Karpas-422 (cell line): ENCODE results near the gene SCN1B. TPM values are rescaled to one million over a fixed set of nuclear protein-coding genes. Genes with fewer than 3 reads are reported as not detected.

Experiments used
- DNase-seq: peaks from one replicate; pipeline ENCODE4 v3.0.0-alpha.2; 2015
- H2AFZ ChIP-seq: fragments of 200-600 bp; sonication (generic); 2 replicates; pipeline ENCODE4 v1.6.1; 2014; ENCODE audit warnings: antibody characterized with exemption, low read length, mixed read lengths
- H3K27ac ChIP-seq: fragments of 200-600 bp; sonication (generic); 2 replicates; pipeline ENCODE4 v1.5.1; 2014; ENCODE audit warnings: mild to moderate bottlenecking, low read length, moderate library complexity
- H3K27me3 ChIP-seq: fragments of 200-600 bp; sonication (generic); 2 replicates; pipeline ENCODE4 v1.6.1; 2014; ENCODE audit warnings: low read length, mixed read lengths
- H3K36me3 ChIP-seq: fragments of 200-600 bp; sonication (generic); 2 replicates; pipeline ENCODE4 v1.6.1; 2014; ENCODE audit warnings: low read length, mixed read lengths; ENCODE audit not compliant: insufficient read depth
- H3K4me1 ChIP-seq: fragments of 200-600 bp; sonication (generic); 2 replicates; pipeline ENCODE4 v1.6.1; 2014; ENCODE audit warnings: mild to moderate bottlenecking, low read length, mixed read lengths
- H3K4me2 ChIP-seq: fragments of 200-600 bp; sonication (generic); 2 replicates; pipeline ENCODE4 v1.6.1; 2014; ENCODE audit warnings: low read length, low read depth, mild to moderate bottlenecking; ENCODE audit not compliant: poor library complexity, severe bottlenecking
- H3K4me3 ChIP-seq: fragments of 200-600 bp; sonication (generic); 2 replicates; pipeline ENCODE4 v1.5.1; 2014; ENCODE audit warnings: mild to moderate bottlenecking, antibody characterized with exemption, low read length, mixed read lengths
- H3K79me2 ChIP-seq: fragments of 200-600 bp; sonication (generic); 2 replicates; pipeline ENCODE4 v1.6.1; 2014; ENCODE audit warnings: mild to moderate bottlenecking, low read length, mixed read lengths
- H3K9ac ChIP-seq: fragments of 200-600 bp; sonication (generic); 2 replicates; pipeline ENCODE4 v1.6.0; 2014; ENCODE audit warnings: low read length
- H3K9me2 ChIP-seq: fragments of 200-600 bp; sonication (generic), shearing (Covaris generic); replicated peaks from 2 replicates; pipeline ENCODE4 v1.6.0; 2014; ENCODE audit warnings: mild to moderate bottlenecking, low read length, moderate library complexity; ENCODE audit not compliant: insufficient read depth
- H3K9me3 ChIP-seq: fragments of 300-700, 200-600 bp; sonication (generic); 2 replicates; pipeline ENCODE4 v1.6.1; 2014; ENCODE audit warnings: low read length, mixed read lengths
- H4K20me1 ChIP-seq: fragments of 200-600 bp; sonication (generic); 2 replicates; pipeline ENCODE4 v1.6.1; 2014; ENCODE audit warnings: mild to moderate bottlenecking, antibody characterized with exemption, low read length, low read depth; ENCODE audit not compliant: insufficient read depth
- total RNA-seq: library from RNA; depleted of rRNA; stranded (reverse); fragments of >200 nt; shearing (Covaris generic); gene quantifications from 2 replicates; pipeline ENCODE4 v1.2.3, GENCODE V29; 2014; ENCODE audit warnings: low replicate concordance

SCN1B gene
- total RNA-seq, 1 experiment from 2014 or later: 0.52 TPM

DNA sequence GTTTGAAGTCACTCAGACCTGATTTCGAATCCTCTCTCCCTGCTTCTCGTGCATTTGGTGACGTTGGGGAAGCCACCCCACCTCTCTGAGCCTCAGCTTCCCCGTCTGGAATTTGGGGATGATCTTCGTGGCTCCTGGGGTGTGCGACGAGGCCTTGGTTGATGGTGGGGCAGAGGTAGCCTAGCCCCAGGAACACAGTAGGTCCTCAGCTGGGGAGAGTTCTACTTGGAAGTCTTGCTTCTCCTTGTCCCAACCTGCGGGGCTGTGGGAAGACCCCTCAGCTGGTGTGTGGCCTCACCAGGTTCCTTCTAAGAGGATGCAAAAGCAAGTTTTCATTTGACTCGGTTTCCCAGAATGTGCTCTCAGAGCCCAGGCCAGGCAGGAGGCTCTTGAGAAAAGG lies 24.4 kb downstream of the SCN1B start:
- no peak overlapping the region for H3K9ac ChIP-seq
- H3K27ac ChIP-seq: no peak overlapping the region
- no peaks in the 10 kb centered on the region for H3K9me3 ChIP-seq
- H3K79me2 ChIP-seq: no peaks in the 10 kb centered on the region
- H3K27me3 ChIP-seq: no peaks in the 10 kb centered on the region
- no peak overlapping the region for H3K4me2 ChIP-seq
- DNase-seq: no peak
- H3K36me3 ChIP-seq: no peaks in the 10 kb centered on the region
- H4K20me1 ChIP-seq: no peaks in the 10 kb centered on the region
- no peak overlapping the region for H3K4me3 ChIP-seq
- H3K9me2 ChIP-seq: no peaks in the 10 kb centered on the region
- H2AFZ ChIP-seq: no peak overlapping the region
- no peaks in the 10 kb centered on the region for H3K4me1 ChIP-seq

DNA sequence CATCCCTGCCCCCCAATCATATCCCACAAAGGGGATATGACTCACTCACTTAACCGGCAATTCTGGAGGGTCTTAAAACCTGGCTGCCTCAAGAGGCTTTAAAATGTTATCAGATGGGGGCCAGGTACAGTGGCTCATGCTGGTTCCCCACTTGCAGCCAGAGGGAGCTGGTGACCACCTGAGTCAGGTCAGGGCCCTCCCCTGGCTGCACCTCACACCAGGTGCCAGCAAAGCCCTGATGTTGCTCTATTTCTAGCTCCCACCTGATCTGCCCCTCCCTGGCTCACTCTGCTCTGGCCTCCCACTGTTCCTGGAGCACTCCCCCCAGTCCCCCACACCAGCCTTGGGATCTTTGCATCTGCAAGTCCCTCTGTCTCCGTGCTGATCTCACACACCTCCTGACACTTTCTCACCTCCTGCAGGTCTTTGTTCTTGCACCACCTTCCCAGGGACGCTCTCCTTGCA lies 25.5 kb downstream of the SCN1B start:
- H3K9me2 ChIP-seq: no peaks in the 10 kb centered on the region
- H3K4me2 ChIP-seq: no peak overlapping the region
- H4K20me1 ChIP-seq: no peaks in the 10 kb centered on the region
- H3K27ac ChIP-seq: no peak overlapping the region
- H3K36me3 ChIP-seq: no peaks in the 10 kb centered on the region
- H3K79me2 ChIP-seq: no peaks in the 10 kb centered on the region
- no peak overlapping the region for H3K4me3 ChIP-seq
- no peaks in the 10 kb centered on the region for H3K9me3 ChIP-seq
- H2AFZ ChIP-seq: no peak overlapping the region
- DNase-seq: peak; percentile 67
- H3K9ac ChIP-seq: no peak overlapping the region
- no peaks in the 10 kb centered on the region for H3K4me1 ChIP-seq
- H3K27me3 ChIP-seq: no peaks in the 10 kb centered on the region

- no peak overlapping the region for H3K4me2 ChIP-seq
These were observed 26.3 kb downstream of the SCN1B start for GRCh38 chr19:35056513-35057063.

DNA sequence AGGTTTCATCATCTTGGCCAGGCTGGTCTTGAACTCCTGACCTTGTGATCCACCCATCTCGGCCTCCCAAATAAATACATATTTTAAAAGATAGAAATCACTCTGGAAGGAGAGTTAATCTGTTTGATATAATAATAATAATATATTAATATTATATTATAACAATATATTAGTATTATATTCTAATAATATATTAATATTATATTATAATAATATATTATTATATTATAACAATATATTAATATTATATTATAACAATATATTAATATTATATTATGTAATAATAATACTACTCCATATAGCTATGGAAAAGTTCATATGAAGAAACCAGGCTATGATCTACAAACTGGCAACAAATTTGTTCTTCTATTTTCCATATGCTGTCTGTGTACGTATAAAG lies 28.1 kb downstream of the SCN1B start:
- Histone ChIP-seq H3K36me3 (no peaks in the 10 kb centered on the region), H3K79me2 (no peaks in the 10 kb centered on the region), H3K27me3 (no peaks in the 10 kb centered on the region), H3K9ac (no peak overlapping the region), H3K9me2 (no peaks in the 10 kb centered on the region), H3K4me2 (no peak overlapping the region), H4K20me1 (no peaks in the 10 kb centered on the region), H2AFZ (no peak overlapping the region), H3K9me3 (no peaks in the 10 kb centered on the region), H3K27ac (no peak overlapping the region), H3K4me1 (no peaks in the 10 kb centered on the region), H3K4me3 (no peak overlapping the region)
- no peak for DNase-seq

More at GRCh38 chr19:35056513-35057063, 26.3 kb downstream of the SCN1B start:
- no peaks in the 10 kb centered on the region for H3K79me2 ChIP-seq
- no peaks in the 10 kb centered on the region for H3K9me3 ChIP-seq
- H3K4me1 ChIP-seq: no peaks in the 10 kb centered on the region
- H3K27ac ChIP-seq: no peak overlapping the region
- H3K9ac ChIP-seq: no peak overlapping the region
- no peak for DNase-seq
- H2AFZ ChIP-seq: no peak overlapping the region
- no peak overlapping the region for H3K4me3 ChIP-seq
- H3K27me3 ChIP-seq: no peaks in the 10 kb centered on the region
- no peaks in the 10 kb centered on the region for H4K20me1 ChIP-seq
- no peaks in the 10 kb centered on the region for H3K9me2 ChIP-seq
- H3K36me3 ChIP-seq: no peaks in the 10 kb centered on the region

DNA sequence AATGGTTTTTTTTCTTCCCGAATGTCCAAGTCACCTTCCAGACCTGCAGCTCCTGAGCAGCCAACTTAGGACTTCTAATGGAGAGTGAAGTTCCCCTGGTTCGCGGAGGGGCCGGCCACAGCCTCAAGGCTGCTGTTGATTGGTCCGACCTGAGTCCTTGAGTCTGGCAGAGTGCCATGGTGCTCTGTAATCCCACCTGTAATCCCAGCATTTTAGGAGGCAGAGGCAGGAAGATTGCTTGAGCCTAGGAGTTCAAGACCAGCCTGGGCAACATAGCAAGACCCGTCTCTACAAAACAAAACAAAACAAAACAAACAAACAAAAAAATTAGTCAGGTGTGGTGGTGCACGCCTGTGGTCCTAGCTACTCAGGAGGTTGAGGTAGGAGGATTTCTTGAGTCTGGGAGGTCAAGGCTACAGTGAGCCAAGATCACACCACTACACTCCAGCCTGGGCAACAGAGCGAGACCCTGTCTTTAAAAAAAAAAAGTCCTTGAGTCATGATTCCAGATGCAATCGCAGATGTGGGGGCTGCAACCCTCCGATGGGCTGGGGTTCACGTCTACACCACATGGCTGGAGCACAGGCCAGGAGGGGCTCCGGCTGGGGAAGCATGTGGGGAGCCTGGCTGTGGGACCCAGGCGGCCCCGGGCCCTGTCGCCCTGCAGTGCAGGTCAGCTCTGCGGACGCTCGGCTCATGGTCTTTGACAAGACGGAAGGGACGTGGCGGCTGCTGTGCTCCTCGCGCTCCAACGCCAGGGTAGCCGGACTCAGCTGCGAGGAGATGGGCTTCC lies 28.9 kb downstream of the SCN1B start:
- no peak overlapping the region for H3K27ac ChIP-seq
- DNase-seq: no peak
- no peaks in the 10 kb centered on the region for H3K79me2 ChIP-seq
- H3K4me3 ChIP-seq: no peak overlapping the region
- no peaks in the 10 kb centered on the region for H3K9me2 ChIP-seq
- no peak overlapping the region for H2AFZ ChIP-seq
- no peaks in the 10 kb centered on the region for H3K9me3 ChIP-seq
- no peak overlapping the region for H3K4me2 ChIP-seq
- H3K27me3 ChIP-seq: no peaks in the 10 kb centered on the region
- H3K4me1 ChIP-seq: no peaks in the 10 kb centered on the region
- H3K9ac ChIP-seq: no peak overlapping the region
- no peaks in the 10 kb centered on the region for H3K36me3 ChIP-seq
- no peaks in the 10 kb centered on the region for H4K20me1 ChIP-seq

DNA sequence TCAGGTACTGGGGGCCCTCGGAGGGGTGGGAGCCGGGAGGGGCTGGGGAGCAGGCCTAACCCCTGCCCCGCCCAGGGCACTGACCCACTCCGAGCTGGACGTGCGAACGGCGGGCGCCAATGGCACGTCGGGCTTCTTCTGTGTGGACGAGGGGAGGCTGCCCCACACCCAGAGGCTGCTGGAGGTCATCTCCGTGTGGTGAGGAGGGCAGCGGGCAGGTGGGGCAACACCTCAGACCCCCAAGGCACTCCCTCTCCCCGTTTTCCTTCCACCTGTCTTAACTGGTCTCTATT lies 29.5 kb downstream of the SCN1B start:
- Histone ChIP-seq H3K4me1 (no peaks in the 10 kb centered on the region), H3K4me2 (no peak overlapping the region)

DNA sequence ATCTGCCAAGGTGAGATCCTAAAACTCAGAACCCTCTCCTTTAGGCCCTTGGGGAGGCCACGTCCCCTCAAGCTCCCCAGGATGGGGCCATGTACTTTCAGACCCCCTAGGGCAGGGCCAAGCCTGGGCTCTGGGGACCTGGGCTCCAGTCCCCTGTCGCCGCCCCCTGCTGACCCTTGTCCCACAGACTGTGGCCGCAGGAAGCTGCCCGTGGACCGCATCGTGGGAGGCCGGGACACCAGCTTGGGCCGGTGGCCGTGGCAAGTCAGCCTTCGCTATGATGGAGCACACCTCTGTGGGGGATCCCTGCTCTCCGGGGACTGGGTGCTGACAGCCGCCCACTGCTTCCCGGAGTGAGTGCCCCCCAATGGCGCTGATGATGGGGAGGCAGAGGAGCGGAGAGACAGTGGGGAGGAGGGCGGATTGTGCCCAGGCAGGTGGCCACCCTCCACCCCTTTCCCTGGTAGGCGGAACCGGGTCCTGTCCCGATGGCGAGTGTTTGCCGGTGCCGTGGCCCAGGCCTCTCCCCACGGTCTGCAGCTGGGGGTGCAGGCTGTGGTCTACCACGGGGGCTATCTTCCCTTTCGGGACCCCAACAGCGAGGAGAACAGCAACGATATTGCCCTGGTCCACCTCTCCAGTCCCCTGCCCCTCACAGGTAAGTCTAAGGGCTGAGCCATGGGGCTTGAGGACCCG lies 30.0 kb downstream of the SCN1B start:
- no peaks in the 10 kb centered on the region for H4K20me1 ChIP-seq
- H3K36me3 ChIP-seq: no peaks in the 10 kb centered on the region
- no peaks in the 10 kb centered on the region for H3K9me2 ChIP-seq
- no peak for DNase-seq
- H3K9ac ChIP-seq: no peak overlapping the region
- no peaks in the 10 kb centered on the region for H3K79me2 ChIP-seq
- no peaks in the 10 kb centered on the region for H3K4me1 ChIP-seq
- no peaks in the 10 kb centered on the region for H3K27me3 ChIP-seq
- H3K4me3 ChIP-seq: no peak overlapping the region
- H3K4me2 ChIP-seq: no peak overlapping the region
- no peaks in the 10 kb centered on the region for H3K9me3 ChIP-seq
- H3K27ac ChIP-seq: no peak overlapping the region
- H2AFZ ChIP-seq: no peak overlapping the region

More for the DNA sequence above, 29.5 kb downstream of the SCN1B start:
- H3K9me2 ChIP-seq: no peaks in the 10 kb centered on the region
- H3K36me3 ChIP-seq: no peaks in the 10 kb centered on the region
- no peak overlapping the region for H3K27ac ChIP-seq
- H3K4me3 ChIP-seq: no peak overlapping the region
- H3K27me3 ChIP-seq: no peaks in the 10 kb centered on the region
- H2AFZ ChIP-seq: no peak overlapping the region
- H3K79me2 ChIP-seq: no peaks in the 10 kb centered on the region
- no peak for DNase-seq
- H4K20me1 ChIP-seq: no peaks in the 10 kb centered on the region
- H3K9me3 ChIP-seq: no peaks in the 10 kb centered on the region
- H3K9ac ChIP-seq: no peak overlapping the region

- H3K79me2 ChIP-seq: no peaks in the 10 kb centered on the region
- no peak overlapping the region for H3K9ac ChIP-seq
- H3K4me2 ChIP-seq: no peak overlapping the region
- DNase-seq: no peak
- no peaks in the 10 kb centered on the region for H3K9me2 ChIP-seq
- no peaks in the 10 kb centered on the region for H3K27me3 ChIP-seq
- H3K36me3 ChIP-seq: no peaks in the 10 kb centered on the region
- H3K9me3 ChIP-seq: no peaks in the 10 kb centered on the region
- no peaks in the 10 kb centered on the region for H3K4me1 ChIP-seq
- no peak overlapping the region for H3K4me3 ChIP-seq
- H4K20me1 ChIP-seq: no peaks in the 10 kb centered on the region
- no peak overlapping the region for H2AFZ ChIP-seq
- no peak overlapping the region for H3K27ac ChIP-seq
These were observed 31.5 kb downstream of the SCN1B start for GRCh38 chr19:35061583-35062373.
